HG02973 (cell line): ENCODE measurements around the gene TAF1.
"Not testable (repeated sequence)": the region's sequence is repeated elsewhere in the genome, so short reads cannot be mapped to it uniquely, and the experiment has no call there.

ENCODE experiments used
- ATAC-seq: cut with Tn5 transposase; IDR thresholded peaks from one replicate; pipeline ENCODE4 v1.9.1; 2021; ENCODE audit warnings: moderate library complexity; ENCODE audit not compliant: unreplicated experiment

The TAF1 gene, protein sequence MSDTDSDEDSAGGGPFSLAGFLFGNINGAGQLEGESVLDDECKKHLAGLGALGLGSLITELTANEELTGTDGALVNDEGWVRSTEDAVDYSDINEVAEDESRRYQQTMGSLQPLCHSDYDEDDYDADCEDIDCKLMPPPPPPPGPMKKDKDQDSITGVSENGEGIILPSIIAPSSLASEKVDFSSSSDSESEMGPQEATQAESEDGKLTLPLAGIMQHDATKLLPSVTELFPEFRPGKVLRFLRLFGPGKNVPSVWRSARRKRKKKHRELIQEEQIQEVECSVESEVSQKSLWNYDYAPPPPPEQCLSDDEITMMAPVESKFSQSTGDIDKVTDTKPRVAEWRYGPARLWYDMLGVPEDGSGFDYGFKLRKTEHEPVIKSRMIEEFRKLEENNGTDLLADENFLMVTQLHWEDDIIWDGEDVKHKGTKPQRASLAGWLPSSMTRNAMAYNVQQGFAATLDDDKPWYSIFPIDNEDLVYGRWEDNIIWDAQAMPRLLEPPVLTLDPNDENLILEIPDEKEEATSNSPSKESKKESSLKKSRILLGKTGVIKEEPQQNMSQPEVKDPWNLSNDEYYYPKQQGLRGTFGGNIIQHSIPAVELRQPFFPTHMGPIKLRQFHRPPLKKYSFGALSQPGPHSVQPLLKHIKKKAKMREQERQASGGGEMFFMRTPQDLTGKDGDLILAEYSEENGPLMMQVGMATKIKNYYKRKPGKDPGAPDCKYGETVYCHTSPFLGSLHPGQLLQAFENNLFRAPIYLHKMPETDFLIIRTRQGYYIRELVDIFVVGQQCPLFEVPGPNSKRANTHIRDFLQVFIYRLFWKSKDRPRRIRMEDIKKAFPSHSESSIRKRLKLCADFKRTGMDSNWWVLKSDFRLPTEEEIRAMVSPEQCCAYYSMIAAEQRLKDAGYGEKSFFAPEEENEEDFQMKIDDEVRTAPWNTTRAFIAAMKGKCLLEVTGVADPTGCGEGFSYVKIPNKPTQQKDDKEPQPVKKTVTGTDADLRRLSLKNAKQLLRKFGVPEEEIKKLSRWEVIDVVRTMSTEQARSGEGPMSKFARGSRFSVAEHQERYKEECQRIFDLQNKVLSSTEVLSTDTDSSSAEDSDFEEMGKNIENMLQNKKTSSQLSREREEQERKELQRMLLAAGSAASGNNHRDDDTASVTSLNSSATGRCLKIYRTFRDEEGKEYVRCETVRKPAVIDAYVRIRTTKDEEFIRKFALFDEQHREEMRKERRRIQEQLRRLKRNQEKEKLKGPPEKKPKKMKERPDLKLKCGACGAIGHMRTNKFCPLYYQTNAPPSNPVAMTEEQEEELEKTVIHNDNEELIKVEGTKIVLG (N-terminal part only)

DNA sequence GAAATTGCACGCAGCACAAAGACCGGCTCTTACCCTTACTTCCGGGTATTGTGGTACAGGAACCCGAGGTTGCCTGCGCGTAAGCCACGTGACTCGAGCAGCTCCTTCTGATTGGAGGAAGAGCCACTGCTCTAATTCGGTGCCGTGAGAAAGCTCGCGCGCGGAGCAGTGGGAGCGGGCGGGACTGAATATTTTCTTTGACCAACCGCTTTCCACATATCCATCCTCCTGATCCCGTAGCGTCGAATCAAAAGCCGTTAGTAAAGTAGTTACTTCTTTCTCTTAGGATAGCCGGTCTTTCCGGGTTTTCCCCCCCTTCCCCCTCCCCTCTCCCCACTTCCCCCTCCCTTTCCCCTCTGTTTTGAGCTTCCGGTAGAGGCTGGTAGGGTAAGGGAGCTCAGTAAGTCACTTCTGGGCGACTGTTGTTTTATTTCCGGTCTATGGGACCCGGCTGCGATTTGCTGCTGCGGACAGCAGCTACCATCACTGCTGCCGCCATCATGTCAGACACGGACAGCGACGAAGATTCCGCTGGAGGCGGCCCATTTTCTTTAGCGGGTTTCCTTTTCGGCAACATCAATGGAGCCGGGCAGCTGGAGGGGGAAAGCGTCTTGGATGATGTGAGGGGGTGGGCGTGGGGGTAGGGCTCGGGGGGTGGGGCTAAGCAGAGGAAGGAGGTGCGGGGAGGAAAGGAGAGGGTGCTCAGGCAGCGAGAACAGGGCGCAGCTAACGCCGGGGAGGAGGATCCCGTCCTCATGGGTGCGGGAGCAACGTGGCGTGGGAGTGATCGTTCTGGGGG is at the start of gene TAF1:
TAF1 (plus strand) TSS at position 483 of the 799 bp plus-strand sequence; CDS start at position 501, 18 bp downstream.
- ATAC-seq: peak; percentile 87

DNA sequence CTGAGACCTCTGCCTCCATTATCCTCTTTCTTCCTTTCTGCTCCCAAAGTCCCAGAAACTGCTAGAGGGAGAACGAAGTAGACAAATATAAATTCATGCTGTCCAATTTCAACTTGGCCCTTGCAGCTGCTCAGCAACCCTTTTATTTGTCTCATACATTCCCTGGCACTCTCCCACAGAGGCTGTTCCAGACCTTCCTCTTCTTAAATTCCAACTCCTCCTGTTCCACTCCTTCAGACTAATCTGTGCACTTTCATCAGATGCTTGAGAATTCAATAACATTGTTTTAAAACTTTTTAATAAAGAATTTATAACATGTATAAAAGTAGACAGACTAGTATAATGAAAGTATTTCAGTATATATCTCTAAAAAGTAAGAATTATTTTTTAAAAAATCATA is 49.2 kb upstream of the TAF1 start:
- ATAC-seq: not testable (repeated sequence)

DNA sequence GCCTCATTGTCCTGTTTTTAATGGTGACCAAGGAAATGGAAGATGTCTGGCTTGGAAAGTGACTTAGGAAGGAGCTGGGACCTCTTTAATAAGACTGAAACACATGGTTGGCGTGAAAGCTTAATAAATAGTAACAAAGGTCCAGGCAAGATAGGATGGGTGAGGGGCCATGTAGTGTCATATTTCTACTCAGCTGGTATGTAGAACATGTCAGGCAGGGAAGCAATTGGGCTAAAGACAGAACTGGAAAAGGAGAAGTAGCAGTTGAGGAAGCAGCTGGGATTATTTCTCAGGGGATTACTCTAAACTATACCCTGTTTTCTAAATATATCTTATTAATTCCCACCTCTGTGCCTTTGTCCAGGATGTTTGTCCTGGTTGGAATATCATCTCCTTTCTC is 46.0 kb upstream of the TAF1 start:
- ATAC-seq: no peak

DNA sequence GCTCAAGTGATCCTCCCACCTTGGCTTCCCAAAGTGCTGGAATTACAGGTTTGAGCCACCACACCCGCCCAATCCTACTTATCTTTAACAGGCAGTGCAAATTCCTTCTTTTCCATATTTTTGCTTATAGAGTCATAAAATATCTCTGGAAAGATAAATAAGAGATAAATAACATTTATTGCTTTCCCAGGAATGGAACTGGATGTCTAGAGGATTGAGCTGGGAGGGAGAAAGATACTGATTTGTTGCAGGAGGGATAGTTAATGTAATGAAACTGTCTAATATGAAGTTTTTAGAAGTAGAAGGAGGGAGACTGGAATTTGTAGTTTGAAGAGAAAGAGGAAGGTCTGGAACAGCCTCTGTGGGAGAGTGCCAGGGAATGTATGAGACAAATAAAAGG is 44.4 kb upstream of the TAF1 start:
- no peak for ATAC-seq

DNA sequence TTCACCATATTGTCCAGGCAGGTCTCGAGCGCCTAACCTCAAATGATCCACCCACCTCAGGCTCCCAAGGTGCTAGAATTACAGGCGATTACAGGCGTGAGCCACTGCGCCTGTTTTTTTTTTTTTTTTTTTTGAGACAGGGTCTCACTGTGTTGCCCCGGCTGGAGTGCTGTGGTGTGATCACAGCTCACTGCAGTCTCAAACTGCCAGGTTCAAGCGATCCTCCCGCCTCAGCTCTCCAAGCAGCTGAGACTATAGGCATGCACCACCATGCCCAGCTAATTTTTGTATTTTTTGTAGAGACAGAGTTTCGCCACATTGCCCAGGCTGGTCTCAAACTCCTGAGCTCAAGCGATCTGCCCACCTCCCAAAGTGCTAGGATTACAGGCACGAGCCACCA is 41.7 kb upstream of the TAF1 start:
- ATAC-seq: not testable (repeated sequence)

DNA sequence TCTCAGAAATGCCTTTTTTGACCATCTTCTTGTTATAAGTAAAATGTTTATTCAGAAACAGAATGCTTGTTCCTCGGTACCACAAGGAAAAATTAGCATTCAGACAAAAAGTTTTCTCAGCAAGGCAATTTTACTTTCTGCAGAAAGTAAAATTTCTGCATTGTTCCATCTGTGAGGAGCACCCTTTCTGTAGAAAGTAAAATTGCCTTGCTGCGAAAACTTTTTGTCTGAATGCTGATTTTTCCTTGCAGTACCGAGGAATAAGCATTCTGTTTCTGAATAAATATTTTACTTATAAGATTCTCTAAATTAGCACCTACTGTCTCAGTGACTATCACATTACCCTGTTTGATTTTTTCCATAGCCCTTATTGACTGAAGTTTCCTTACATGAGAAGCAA is 39.8 kb upstream of the TAF1 start:
- no peak for ATAC-seq

DNA sequence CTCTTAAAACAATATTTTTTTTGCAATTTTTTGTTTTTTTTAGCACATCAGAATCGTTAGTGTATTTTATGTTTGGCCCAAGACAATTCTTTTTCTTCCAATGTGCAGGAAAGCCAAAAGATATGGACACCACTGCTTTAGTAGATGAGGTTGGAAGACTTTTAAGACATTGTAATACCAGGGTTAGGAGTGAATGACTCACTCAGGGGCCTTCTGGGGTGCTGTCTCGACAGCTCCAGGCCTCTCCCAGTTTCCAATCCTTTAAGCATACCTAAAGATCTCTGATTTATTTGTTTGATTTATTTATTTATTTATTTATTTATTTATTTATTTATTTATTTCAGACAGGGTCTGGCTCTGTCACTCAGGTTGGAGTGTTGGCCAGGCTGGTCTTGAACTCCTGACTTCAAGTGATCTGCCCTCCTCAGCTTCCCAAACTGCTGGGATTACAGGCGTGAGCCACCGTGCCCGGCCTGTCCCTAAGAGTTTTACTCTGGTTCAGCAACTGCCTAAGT is 16.9 kb upstream of the TAF1 start:
- not testable (repeated sequence) for ATAC-seq

DNA sequence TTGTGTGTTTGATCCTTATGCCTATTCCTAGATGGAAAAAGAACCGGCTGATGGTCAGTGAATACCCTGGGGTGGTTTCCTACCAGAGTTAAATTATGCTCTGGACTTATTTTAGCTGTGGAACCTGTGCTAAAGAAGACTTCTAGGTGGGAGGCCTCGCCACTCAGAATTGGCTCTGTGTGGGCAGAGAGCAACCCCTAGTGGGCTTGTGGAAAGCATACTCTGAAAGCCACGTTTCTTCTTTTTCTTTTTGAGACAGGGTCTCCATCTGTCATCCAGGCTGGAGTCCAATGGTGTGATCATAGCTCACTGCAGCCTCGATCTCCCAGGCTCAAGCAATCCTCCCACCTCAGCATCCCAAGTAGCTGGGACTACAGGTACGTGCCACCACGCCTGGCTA is 16.3 kb upstream of the TAF1 start:
- ATAC-seq: not testable (repeated sequence)

DNA sequence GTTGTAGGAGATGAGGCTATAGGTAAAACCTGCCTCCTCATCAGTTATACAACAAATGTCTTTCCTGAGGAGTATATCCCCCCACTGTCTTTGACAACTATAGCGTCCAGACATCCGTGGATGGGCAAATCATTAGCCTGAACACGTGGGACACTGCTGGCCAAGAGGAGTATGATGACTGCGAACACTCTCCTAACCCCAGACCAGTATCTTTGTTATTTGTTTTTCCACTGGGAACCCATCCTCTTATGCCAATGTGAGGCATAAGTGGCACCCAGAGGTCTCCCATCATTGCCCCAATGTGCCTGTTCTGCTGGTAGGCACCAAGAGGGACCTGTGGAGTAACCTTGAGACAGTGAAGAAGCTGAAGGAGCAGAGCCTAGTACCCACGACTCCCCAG is 13.7 kb upstream of the TAF1 start:
- not testable (repeated sequence) for ATAC-seq

DNA sequence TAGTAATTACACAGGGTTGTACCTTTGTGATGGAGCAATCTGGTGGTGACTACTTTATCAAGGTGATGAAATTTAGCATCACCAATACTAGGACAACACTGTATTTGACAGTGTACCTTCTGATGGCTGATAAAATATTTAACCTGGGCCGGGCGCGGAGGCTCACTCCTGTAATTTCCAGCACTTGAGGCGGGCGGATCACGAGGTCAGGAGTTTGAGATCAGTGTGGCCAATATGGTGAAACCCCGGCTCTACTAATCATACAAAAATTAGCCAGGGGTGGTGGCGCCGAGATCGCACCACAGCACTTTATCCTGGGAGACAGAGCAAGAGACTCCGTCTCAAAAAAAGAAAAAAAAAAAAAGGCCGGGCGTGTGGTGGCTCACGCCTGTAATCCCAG is 1.9 kb upstream of the TAF1 start:
- no peak for ATAC-seq

DNA sequence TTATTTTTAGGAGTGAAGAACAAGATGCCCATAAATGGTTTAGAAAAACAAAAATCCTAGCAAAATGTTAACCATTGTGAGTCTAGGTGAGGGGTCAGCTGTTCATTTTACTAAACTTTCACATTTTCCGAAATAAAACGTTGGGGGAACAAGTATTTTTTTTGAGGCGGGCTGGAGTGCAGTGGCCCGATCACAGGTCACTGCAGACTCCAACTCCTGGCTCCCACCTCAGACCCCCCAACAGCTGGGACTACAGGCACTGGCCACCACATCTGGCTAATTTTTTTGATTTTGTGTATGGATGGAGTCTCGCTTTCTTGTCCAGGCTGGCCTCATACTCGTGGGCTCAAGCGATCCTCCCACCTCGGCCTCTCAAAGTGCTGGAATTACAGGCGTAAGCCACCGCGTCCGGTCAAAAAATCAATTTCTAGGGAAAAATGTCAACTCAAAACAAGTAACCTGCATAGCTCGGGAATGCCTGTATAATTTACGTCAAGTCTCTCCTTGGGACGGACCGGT is 742 bp upstream of the TAF1 start:
- ATAC-seq: peak; percentile 2

DNA sequence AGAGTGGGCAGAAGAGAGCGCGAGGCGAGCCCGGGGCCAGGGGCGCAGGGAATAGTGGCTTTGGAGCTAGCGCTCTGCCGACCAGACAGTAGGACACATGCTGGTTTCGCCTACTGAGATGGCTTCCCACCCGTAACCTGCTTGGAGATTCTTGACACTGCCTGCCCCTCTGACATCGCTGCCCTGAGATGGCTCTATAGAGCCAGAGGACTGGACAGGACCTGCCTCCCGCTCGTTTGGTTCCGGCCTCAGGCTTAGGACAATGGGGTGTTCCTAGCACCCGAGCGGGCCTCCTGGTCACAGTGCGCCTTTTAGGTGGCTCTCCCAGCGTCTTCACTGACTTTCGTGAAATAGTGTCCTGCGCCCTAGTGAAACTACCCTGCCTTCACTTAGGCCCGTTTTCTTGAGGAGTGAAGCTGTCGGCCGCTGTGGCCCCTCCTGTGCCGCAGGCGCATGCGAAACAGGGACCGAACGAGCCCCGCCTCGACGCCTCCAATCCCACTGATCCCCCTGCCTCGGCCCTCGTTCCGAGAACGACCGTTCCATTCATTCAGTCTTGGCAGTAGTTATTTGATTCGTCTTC is 608 bp downstream of the TAF1 start:
- ATAC-seq: peak; percentile 6

DNA sequence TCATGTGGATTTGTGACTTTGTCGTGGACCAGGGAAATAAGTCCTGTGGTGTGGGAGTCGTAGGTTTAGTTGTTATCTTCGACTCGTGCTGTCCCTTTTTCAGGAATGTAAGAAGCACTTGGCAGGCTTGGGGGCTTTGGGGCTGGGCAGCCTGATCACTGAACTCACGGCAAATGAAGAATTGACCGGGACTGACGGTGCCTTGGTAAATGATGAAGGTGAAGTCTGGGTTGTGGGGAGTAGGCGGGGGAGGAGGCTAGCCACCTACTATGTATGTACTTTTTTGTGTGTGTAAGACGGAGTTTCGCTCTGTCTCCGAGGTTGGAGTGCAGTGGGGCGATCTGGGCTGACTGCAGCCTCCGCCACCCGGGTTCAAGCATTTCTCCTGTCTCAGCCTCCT is 1.2 kb downstream of the TAF1 start:
- ATAC-seq: no peak

DNA sequence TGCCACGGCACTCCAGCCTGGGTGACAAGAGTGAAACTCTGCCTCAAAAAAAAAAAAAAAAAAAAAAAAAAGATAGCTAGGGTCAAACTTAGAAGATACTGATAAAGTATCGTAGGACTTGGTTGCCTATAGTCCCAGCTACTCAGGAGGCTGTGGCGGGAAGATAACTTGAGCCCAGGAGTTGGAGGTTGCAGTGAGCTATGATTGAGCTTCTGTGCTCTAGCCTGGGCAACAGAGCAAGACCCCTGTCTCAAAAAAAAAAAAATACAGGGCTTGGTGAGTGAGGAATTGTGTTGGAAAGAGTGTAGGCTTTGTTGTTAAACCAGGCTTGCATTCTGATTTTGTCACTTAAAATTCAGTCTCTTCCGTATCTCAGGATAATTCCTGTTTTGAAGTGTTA is 6.2 kb downstream of the TAF1 start:
- no peak for ATAC-seq

DNA sequence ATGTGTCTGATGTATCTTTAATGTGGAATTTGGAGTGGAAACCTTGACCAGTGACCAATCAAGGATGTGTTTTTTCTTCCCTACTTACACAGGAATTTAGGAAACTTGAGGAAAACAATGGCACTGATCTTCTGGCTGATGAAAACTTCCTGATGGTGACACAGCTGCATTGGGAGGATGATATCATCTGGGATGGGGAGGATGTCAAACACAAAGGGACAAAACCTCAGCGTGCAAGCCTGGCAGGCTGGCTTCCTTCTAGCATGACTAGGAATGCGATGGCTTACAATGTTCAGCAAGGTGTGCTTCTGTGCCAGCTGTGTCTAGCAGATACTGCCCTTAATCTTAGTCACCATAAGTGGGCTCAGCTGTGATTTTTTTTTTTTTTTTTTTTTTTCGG is 12.6 kb downstream of the TAF1 start:
- ATAC-seq: no peak

DNA sequence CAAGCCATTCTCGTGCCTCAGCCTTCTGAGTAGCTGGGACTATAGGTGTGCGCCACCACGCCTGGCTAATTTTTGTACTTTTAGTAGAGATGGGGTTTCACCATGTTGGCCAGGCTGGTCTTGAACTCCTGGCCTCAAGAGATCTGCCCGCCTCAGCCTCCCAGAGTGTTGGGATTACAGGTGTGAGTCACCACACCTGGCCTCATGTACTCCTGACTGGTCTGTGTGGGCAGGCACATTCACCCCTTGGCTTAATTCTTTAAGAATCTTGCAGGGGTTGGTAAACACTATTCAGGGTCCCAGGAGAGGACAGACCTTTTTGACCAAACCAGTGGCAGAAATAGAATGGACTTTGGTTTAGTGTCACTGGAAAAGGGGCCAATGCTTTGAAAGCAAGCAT is 25.6 kb downstream of the TAF1 start:
- ATAC-seq: not testable (repeated sequence)

DNA sequence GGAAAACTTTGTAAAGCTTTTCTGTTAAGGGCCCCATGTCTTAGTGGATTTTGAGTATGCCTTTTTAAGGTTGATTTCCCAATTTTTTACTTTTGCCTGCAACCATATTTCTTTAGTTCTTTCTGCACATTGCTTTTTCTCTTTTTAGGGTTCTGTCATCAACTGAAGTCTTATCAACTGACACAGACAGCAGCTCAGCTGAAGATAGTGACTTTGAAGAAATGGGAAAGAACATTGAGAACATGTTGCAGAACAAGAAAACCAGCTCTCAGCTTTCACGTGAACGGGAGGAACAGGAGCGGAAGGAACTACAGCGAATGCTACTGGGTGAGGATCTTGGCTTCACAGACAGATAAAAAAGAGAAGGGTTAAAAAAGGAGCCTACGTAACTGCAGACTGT is 27.8 kb downstream of the TAF1 start:
- no peak for ATAC-seq

DNA sequence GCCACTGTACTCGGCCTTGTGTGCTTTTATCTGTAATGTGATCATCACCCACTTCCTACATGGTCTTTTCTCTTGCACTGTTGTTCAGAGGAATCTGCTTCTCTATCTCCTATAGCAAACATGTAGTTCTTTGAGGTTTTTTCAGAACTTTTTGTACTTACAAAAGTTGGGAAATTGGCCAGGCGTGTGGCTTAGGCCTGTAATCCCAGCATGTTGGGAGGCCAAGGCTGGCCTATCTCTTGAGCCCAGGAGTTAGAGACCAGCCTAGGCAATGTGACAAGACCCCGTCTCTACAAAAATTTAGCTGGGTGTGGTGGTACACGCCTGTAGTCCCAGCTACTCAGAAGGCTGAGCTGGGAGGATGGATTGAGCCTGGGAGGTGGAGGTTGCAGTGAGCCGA is 30.4 kb downstream of the TAF1 start:
- no peak for ATAC-seq

DNA sequence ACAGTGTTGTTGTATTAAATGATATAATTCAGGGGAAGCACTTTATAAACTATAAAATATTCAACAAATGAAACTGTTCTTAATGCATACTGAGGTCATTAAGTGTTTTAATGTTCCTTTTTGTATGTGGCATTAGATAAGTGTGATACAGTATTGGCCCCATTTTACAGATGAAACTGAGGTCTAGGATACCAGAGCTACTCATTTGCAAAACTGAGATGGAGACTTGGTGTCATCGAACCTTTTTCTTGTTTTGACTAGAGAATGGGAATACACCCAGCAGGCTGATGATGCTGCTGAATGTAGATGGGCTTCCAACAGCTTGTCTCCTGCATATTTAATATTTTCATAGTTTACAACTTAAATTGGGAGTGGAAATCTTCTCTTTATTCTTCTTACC is 34.6 kb downstream of the TAF1 start:
- no peak for ATAC-seq
